Measurements from ENCODE around the gene ANKHD1. TPM values are rescaled to one million over a fixed set of nuclear protein-coding genes. Genes with fewer than 3 reads are reported as not detected.

ANKHD1 gene
- total and polyA plus RNA-seq, 2 donors from 2014 or later, result 26.4 to 130 TPM

DNA sequence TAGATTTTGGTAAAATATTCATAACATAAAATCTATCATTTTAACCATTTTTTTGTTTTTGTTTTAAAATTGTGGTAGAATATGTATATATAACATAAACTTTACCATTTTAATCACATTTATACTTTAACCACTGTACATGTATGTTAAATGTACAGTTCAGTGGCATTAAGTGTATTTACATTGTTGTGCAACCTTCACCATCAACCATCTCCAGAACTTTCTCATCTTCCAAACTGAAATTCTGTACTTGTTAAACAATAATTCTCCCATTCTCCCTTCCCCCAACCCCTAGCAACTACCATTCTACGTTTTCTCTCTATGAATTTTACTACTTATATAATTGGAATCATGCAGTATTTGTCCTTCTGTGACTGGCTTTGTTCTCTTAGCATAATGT lies 11.6 kb downstream of the ANKHD1 start:
- Histone ChIP-seq H3K4me3 (ENCODE audit: low read length in 3 of 3) (no peak overlapping the region), H3K36me3 (ENCODE audit: control insufficient read depth in 2 of 3, insufficient read depth in 3 of 3, low read length in 3 of 3) (no peaks in the 10 kb centered on the region), H3K9ac (ENCODE audit: low read length in 3 of 3) (no peak overlapping the region), H3K9me3 (ENCODE audit: control insufficient read depth in 2 of 3, insufficient read depth in 1 of 3, low read length in 3 of 3) (no peaks in the 10 kb centered on the region), H3K27ac (ENCODE audit: low read depth in 2 of 2, low read length in 2 of 2) (no peak overlapping the region), H3K4me1 (ENCODE audit: control insufficient read depth in 2 of 3, insufficient read depth in 2 of 3, low read depth in 1 of 3, low read length in 3 of 3) (peaks cover 0 to 11% (median 5%) of the 10 kb centered on the region in 3 donors), H3K27me3 (ENCODE audit: control insufficient read depth, insufficient read depth, low read length) (no peaks in the 10 kb centered on the region)
- intact Hi-C loops (cut with DNase I), result no loop called here
- DNase-seq (no peak), FAIRE-seq (peak; percentile 42)
- TF ChIP-seq, protein P1, sequence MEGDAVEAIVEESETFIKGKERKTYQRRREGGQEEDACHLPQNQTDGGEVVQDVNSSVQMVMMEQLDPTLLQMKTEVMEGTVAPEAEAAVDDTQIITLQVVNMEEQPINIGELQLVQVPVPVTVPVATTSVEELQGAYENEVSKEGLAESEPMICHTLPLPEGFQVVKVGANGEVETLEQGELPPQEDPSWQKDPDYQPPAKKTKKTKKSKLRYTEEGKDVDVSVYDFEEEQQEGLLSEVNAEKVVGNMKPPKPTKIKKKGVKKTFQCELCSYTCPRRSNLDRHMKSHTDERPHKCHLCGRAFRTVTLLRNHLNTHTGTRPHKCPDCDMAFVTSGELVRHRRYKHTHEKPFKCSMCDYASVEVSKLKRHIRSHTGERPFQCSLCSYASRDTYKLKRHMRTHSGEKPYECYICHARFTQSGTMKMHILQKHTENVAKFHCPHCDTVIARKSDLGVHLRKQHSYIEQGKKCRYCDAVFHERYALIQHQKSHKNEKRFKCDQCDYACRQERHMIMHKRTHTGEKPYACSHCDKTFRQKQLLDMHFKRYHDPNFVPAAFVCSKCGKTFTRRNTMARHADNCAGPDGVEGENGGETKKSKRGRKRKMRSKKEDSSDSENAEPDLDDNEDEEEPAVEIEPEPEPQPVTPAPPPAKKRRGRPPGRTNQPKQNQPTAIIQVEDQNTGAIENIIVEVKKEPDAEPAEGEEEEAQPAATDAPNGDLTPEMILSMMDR (IDR thresholded peaks at IDR 0.05; ENCODE audit: borderline replicate concordance, extremely low read depth, insufficient read depth), result no peak

DNA sequence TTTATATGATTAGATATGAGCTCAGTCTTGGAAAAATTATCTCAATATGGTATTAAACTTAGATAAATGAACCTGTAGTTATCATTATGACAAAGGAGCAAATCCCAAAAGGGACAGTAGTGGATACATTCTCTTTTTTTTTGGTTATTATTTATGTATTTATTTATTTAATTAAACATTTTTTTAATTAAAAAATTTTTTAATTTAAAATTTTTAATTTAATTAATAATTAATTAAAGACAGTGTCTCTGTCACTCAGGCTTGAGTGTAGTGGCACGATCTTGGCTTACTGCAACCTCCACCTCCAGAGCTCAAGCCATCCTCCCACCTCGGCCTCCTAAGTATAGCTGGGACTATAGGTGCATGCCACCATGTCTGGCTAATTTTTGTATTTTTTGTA lies 15.6 kb downstream of the ANKHD1 start:
- H3K9ac ChIP-seq (ENCODE audit: low read length in 3 of 3), result no peak overlapping the region
- no peak overlapping the region for H3K27ac ChIP-seq (ENCODE audit: low read depth in 2 of 2, low read length in 2 of 2)
- peaks cover 0 to 6% (median 0%) of the 10 kb centered on the region in 3 donors for H3K4me1 ChIP-seq (ENCODE audit: control insufficient read depth in 2 of 3, insufficient read depth in 2 of 3, low read depth in 1 of 3, low read length in 3 of 3)
- TF ChIP-seq, protein P1 (IDR thresholded peaks at IDR 0.05; ENCODE audit: borderline replicate concordance, extremely low read depth, insufficient read depth), result no peak
- no peak overlapping the region for H3K4me3 ChIP-seq (ENCODE audit: low read length in 3 of 3)
- no peaks in the 10 kb centered on the region for H3K9me3 ChIP-seq (ENCODE audit: control insufficient read depth in 2 of 3, insufficient read depth in 1 of 3, low read length in 3 of 3)
- intact Hi-C loops (cut with DNase I), result no loop called here
- H3K36me3 ChIP-seq (ENCODE audit: control insufficient read depth in 2 of 3, insufficient read depth in 3 of 3, low read length in 3 of 3), result no peaks in the 10 kb centered on the region
- H3K27me3 ChIP-seq (ENCODE audit: control insufficient read depth, insufficient read depth, low read length), result no peaks in the 10 kb centered on the region
- FAIRE-seq (no peak), DNase-seq (no peak)

DNA sequence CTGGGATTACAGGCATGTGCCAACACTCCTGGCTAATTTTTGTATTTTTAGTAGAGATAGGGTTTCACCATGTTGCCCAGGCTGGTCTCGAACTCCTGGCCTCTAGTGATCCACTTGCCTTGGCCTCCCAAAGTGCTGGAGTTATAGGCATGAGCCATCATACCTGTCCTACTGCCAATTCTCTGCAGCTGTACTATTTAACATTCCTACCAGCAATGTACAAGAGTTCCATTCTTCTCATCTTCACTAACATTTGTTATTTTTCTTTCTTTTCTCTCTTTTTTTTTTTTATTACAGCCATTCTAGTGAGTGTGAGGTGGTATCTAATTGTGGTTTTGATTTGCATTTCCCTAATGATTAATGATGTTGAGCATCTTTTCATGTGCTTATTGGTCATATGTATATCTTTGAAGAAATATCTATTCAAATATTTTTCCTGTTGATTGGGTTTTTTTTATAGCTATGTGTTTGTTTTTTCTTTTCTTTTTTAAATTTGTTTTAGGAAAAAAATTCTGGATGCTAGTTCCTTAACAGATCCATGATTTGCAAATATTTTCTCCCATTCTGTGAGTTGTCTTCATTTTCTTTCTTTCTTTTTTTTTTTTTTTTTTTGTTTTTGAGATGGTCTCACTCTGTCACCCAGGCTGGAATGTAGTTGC lies 17.4 kb downstream of the ANKHD1 start:
- Histone ChIP-seq H3K9me3 (ENCODE audit: control insufficient read depth in 2 of 3, insufficient read depth in 1 of 3, low read length in 3 of 3) (no peaks in the 10 kb centered on the region), H3K9ac (ENCODE audit: low read length in 3 of 3) (no peak overlapping the region), H3K4me3 (ENCODE audit: low read length in 3 of 3) (no peak overlapping the region), H3K27ac (ENCODE audit: low read depth in 2 of 2, low read length in 2 of 2) (no peak overlapping the region), H3K4me1 (ENCODE audit: control insufficient read depth in 2 of 3, insufficient read depth in 2 of 3, low read depth in 1 of 3, low read length in 3 of 3) (peaks cover 0 to 4% (median 0%) of the 10 kb centered on the region in 3 donors), H3K36me3 (ENCODE audit: control insufficient read depth in 2 of 3, insufficient read depth in 3 of 3, low read length in 3 of 3) (no peaks in the 10 kb centered on the region), H3K27me3 (ENCODE audit: control insufficient read depth, insufficient read depth, low read length) (no peaks in the 10 kb centered on the region)
- intact Hi-C loops (cut with DNase I), result no loop called here
- no peak for FAIRE-seq
- no peak for DNase-seq
- TF ChIP-seq, protein P1 (IDR thresholded peaks at IDR 0.05; ENCODE audit: borderline replicate concordance, extremely low read depth, insufficient read depth), result no peak

DNA sequence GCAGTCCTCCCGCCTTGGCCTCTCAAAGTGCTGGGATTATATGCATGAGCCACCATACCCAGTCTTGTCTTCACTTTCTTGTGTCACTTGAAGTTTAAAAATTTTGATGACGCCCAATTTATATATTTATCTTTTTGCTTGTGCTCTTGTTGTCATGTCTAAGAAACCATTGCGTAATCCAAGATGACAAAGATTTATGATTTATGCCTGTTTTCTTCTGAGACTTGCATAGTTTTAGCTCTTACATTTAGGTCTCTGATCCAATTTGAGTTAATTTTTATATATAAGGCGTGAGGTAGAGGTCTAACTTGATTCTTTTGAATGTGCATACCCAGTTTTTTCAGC lies 18.6 kb downstream of the ANKHD1 start:
- peaks cover 0 to 4% (median 0%) of the 10 kb centered on the region in 3 donors for H3K4me1 ChIP-seq (ENCODE audit: control insufficient read depth in 2 of 3, insufficient read depth in 2 of 3, low read depth in 1 of 3, low read length in 3 of 3)
- no peak for DNase-seq
- intact Hi-C loops (cut with DNase I), result no loop called here
- H3K9me3 ChIP-seq (ENCODE audit: control insufficient read depth in 2 of 3, insufficient read depth in 1 of 3, low read length in 3 of 3), result no peaks in the 10 kb centered on the region
- no peak overlapping the region for H3K9ac ChIP-seq (ENCODE audit: low read length in 3 of 3)
- no peak overlapping the region for H3K4me3 ChIP-seq (ENCODE audit: low read length in 3 of 3)
- H3K27me3 ChIP-seq (ENCODE audit: control insufficient read depth, insufficient read depth, low read length), result no peaks in the 10 kb centered on the region
- H3K36me3 ChIP-seq (ENCODE audit: control insufficient read depth in 2 of 3, insufficient read depth in 3 of 3, low read length in 3 of 3), result no peaks in the 10 kb centered on the region
- no peak for FAIRE-seq
- H3K27ac ChIP-seq (ENCODE audit: low read depth in 2 of 2, low read length in 2 of 2), result no peak overlapping the region
- TF ChIP-seq, protein P1 (IDR thresholded peaks at IDR 0.05; ENCODE audit: borderline replicate concordance, extremely low read depth, insufficient read depth), result no peak
